ES-I3 (cell line): ENCODE data around the gene DNAH14.
A peak's percentile ranks its signal among the peaks of the same experiment; 100 is the strongest.
"Not testable (repeated sequence)": the region's sequence is repeated elsewhere in the genome, so short reads cannot be mapped to it uniquely, and the experiment has no call there.

ENCODE experiments used
- H3K36me3 ChIP-seq: 2 replicates; pipeline ENCODE4 v1.6.1; 2013; ENCODE audit warnings: mild to moderate bottlenecking, low read length, control low read depth, moderate library complexity; ENCODE audit not compliant: insufficient read depth
- H3K4me1 ChIP-seq: 2 replicates; pipeline ENCODE4 v1.6.1; 2013; ENCODE audit warnings: mild to moderate bottlenecking, control low read depth, low read length; ENCODE audit not compliant: insufficient read depth
- H3K9ac ChIP-seq: 2 replicates; pipeline ENCODE4 v1.6.1; 2013; ENCODE audit warnings: low read depth, mild to moderate bottlenecking, low read length, moderate library complexity
- H3K9me3 ChIP-seq: 2 replicates; pipeline ENCODE4 v1.6.1; 2013; ENCODE audit warnings: mild to moderate bottlenecking, low read length, moderate library complexity; ENCODE audit not compliant: control insufficient read depth, insufficient read depth

The DNAH14 gene

GRCh38 chr1:224929335-224930237 lies at the start of gene DNAH14:
DNAH14 (plus strand) TSS chr1:224929675; CDS start chr1:224952703, 23,028 bp downstream.
- H3K9ac ChIP-seq = peak within 1 kb of the TSS; percentile 79
- H3K4me1 ChIP-seq = no peaks in the 10 kb centered on the region
- H3K9me3 ChIP-seq = peaks cover 21% of the 10 kb centered on the region
- no peaks in the 10 kb centered on the region for H3K36me3 ChIP-seq

GRCh38 chr1:224880593-224881307 lies 48.7 kb upstream of the DNAH14 start:
- H3K9me3 ChIP-seq = peaks cover 8% of the 10 kb centered on the region
- H3K4me1 ChIP-seq = peaks cover 19% of the 10 kb centered on the region
- no peaks in the 10 kb centered on the region for H3K36me3 ChIP-seq
- H3K9ac ChIP-seq = peak overlapping the region; percentile 41; the same call in 1 of the 2 replicates

DNA sequence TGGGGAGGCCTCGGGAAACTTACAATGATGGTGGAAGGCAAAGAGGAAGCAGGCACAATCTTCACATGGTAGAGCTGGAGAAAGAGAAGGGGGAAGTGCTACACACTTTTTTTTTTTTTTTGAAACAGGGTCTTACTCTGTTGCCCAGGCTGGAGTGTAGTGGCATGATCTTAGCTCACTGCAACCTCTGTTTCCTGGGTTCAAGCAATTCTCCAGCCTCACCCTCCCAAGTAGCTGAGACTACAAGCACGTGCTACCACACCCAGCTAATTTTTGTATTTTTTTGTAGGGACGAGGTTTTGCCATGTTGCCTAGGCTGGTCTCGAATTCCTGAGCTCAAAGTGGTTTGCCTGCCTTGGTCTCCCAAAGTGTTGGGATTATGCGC lies 48.2 kb upstream of the DNAH14 start:
- peaks cover 19% of the 10 kb centered on the region for H3K4me1 ChIP-seq
- H3K36me3 ChIP-seq = not testable (repeated sequence)

GRCh38 chr1:224881762-224882211 lies 47.7 kb upstream of the DNAH14 start:
- H3K4me1 ChIP-seq = peaks cover 19% of the 10 kb centered on the region
- peaks cover 13% of the 10 kb centered on the region for H3K9me3 ChIP-seq
- no peaks in the 10 kb centered on the region; the same call in 1 of the 2 replicates for H3K36me3 ChIP-seq
- H3K9ac ChIP-seq = no peak overlapping the region

More for the DNA sequence above, 48.2 kb upstream of the DNAH14 start:
- not testable (repeated sequence) for H3K9ac ChIP-seq
- H3K9me3 ChIP-seq = peaks cover 13% of the 10 kb centered on the region

GRCh38 chr1:224882264-224882663 lies 47.2 kb upstream of the DNAH14 start:
- Histone ChIP-seq H3K9me3 (peaks cover 13% of the 10 kb centered on the region), H3K36me3 (no peaks in the 10 kb centered on the region; the same call in 1 of the 2 replicates), H3K4me1 (peaks cover 19% of the 10 kb centered on the region), H3K9ac (no peak overlapping the region)

DNA sequence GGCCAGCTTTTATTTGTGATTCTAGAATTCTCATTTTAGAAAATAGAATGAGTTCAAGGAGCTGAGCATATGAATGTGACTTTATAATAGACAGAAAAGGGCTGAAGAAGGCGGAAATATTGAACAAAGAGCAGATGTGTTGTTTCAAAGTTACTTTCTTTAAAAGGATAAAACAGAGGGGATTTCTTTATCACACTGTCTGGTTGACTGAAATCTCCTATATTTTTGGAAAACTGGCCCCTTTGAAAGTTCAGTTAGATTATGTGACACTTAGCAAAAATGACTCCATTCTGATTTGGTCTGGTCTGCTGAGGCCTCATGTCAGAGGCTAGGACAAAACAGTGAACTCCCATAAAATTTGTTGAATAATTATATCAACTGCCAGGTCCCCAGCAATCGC lies 46.4 kb upstream of the DNAH14 start:
- Histone ChIP-seq H3K4me1 (peaks cover 19% of the 10 kb centered on the region), H3K9ac (no peak overlapping the region), H3K9me3 (peaks cover 13% of the 10 kb centered on the region), H3K36me3 (no peaks in the 10 kb centered on the region; the same call in 1 of the 2 replicates)

DNA sequence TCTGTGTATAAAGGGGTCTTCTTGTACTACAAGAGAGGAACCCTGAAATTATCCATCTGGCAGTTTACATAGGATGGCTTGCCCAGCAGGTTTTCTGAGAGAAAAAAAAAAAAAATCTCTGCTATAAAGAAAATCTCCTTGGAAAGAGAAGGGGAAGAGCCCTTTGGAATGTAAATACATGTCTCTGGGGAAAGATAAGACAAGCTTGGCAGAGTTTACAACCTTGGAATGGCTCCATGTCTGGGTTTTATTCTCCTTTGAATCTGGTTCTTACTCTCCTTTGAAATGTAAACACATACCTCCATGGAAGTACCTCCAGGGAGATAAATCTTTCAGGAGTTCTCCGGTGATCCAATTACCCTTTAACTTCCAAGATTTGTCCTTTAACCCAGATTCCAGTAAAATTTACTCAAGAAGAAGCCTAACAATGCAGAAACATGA lies 45.1 kb upstream of the DNAH14 start:
- Histone ChIP-seq H3K4me1 (peaks cover 17% of the 10 kb centered on the region), H3K9me3 (peaks cover 13% of the 10 kb centered on the region), H3K9ac (no peak overlapping the region), H3K36me3 (no peaks in the 10 kb centered on the region; the same call in 1 of the 2 replicates)

GRCh38 chr1:224885376-224885775 lies 44.1 kb upstream of the DNAH14 start:
- H3K9ac ChIP-seq, H3K4me1 ChIP-seq, H3K36me3 ChIP-seq: not testable (repeated sequence)
- H3K9me3 ChIP-seq = peaks cover 13% of the 10 kb centered on the region

DNA sequence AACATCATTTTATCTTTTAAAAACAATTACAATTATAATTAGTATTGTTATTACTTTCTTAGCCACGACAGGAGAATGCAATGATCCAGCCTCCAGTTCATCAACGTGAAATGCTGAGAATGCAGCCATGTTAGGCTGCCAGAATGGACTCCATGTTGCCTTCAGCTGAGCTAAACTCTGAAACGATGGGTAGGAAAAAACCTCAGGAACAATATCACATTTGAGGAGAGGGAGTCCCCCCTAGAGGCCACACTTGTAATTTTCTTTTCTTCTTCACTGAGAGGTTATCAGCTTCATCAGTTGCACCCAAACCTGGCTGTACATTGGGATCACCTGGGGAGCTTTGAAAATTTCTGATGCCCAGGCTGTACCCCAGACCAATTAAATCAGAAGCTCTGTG lies 34.6 kb upstream of the DNAH14 start:
- Histone ChIP-seq H3K9ac (no peak overlapping the region), H3K36me3 (no peaks in the 10 kb centered on the region), H3K9me3 (peaks cover 2% of the 10 kb centered on the region; the same call in 1 of the 2 replicates), H3K4me1 (no peaks in the 10 kb centered on the region)

DNA sequence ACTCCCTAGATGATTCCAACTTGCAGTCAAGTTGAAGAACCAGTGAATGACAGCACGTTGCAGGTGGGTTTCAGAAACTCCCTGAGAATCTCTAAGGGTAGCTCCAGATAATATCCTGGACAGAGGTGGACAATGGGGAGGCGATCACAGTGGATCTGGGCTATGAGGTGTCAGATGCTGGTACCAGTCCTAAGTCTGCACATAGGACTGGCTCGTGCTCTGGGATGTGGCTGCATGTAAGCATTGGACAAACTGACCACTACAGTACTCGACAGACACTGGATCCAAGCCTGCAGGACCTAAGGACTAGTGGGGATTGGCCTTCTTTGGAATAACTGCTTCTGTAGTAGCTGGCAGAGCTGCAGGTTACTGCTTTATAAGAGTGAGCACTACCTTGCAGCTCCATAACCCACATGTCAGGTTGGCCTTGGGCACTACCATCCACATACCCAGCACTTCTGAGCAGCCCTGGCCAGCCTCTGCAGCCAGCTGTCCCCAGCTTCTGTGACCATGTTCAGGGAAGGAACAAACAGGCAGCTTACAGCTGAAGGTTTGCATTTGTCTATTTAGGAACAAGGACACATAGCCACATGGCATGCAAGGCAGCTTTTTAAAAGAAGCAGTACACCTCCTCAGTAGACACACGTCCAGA lies 33.2 kb upstream of the DNAH14 start:
- H3K36me3 ChIP-seq = no peaks in the 10 kb centered on the region
- no peaks in the 10 kb centered on the region for H3K4me1 ChIP-seq
- H3K9me3 ChIP-seq = peaks cover 2% of the 10 kb centered on the region; the same call in 1 of the 2 replicates
- no peak overlapping the region for H3K9ac ChIP-seq

DNA sequence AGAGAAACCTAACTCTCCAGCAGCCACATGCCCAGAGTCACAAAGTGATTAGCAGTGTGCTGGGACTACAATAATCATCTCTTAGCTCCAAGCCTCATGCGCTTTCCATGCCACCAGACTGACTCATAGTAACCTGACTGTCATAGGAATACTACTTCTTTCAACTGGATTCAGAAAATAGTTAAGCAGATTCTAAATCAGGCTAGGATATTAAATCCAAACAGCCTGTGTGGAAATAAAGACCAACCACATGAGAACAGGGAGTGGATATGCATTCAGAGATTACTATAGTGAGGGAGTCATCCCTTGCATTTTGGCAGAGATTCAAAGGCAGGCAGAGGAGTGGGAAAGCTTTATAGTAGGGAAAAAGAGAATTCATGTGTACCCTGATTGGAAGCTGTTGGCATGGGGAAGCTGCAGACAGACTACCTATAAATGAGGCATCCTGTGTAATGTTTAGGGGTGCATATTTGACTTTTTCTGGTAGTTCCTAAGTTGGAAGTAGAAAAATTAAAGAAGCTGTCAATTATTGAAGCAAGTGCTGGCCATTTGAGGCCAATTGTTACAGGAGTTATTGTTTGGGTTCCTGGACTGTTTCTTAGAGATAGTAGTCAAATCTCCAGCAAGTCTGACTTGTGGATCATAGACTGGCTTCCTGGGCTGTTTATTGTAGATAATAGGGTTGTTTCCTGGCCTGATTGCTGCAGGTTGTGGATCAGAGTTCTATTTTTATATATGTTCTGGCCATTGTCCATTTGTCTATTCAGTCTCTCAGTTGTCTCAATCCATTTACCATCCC lies 31.7 kb upstream of the DNAH14 start:
- H3K36me3 ChIP-seq = no peaks in the 10 kb centered on the region
- H3K9ac ChIP-seq = no peak overlapping the region
- no peaks in the 10 kb centered on the region for H3K4me1 ChIP-seq
- H3K9me3 ChIP-seq = peaks cover 2% of the 10 kb centered on the region; the same call in 1 of the 2 replicates

DNA sequence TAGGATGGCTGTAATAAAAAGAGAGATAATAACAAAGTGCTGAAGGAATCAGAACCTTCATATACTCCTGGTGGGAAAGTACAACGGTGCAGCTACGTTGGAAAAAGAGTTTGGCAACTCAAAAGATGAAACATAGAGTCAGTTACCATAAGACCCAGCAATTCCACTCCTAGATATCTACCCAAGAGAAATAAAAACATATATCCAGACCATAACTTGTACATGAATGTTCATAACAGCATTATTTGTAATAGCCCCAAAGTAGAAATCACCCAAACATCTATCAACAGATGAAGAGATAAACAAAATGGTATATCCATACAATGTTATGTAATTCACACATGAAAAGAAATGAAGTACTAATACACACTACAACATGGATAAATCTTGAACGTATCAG lies 30.5 kb upstream of the DNAH14 start:
- no peaks in the 10 kb centered on the region for H3K36me3 ChIP-seq
- peaks cover 2% of the 10 kb centered on the region; the same call in 1 of the 2 replicates for H3K9me3 ChIP-seq
- H3K9ac ChIP-seq = no peak overlapping the region
- H3K4me1 ChIP-seq = no peaks in the 10 kb centered on the region

- H3K36me3 ChIP-seq = no peaks in the 10 kb centered on the region
- peaks cover 2% of the 10 kb centered on the region; the same call in 1 of the 2 replicates for H3K9me3 ChIP-seq
- no peak overlapping the region for H3K9ac ChIP-seq
Measured at GRCh38 chr1:224900062-224900630, 29.3 kb upstream of the DNAH14 start.

More at GRCh38 chr1:224900062-224900630, 29.3 kb upstream of the DNAH14 start:
- no peaks in the 10 kb centered on the region for H3K4me1 ChIP-seq
